NCI-H226 (cell line): ENCODE results near the gene MIOX.

Experiments used
- DNase-seq: peaks from one replicate; pipeline ENCODE4 v3.0.0-alpha.2; 2015

Gene MIOX

DNA sequence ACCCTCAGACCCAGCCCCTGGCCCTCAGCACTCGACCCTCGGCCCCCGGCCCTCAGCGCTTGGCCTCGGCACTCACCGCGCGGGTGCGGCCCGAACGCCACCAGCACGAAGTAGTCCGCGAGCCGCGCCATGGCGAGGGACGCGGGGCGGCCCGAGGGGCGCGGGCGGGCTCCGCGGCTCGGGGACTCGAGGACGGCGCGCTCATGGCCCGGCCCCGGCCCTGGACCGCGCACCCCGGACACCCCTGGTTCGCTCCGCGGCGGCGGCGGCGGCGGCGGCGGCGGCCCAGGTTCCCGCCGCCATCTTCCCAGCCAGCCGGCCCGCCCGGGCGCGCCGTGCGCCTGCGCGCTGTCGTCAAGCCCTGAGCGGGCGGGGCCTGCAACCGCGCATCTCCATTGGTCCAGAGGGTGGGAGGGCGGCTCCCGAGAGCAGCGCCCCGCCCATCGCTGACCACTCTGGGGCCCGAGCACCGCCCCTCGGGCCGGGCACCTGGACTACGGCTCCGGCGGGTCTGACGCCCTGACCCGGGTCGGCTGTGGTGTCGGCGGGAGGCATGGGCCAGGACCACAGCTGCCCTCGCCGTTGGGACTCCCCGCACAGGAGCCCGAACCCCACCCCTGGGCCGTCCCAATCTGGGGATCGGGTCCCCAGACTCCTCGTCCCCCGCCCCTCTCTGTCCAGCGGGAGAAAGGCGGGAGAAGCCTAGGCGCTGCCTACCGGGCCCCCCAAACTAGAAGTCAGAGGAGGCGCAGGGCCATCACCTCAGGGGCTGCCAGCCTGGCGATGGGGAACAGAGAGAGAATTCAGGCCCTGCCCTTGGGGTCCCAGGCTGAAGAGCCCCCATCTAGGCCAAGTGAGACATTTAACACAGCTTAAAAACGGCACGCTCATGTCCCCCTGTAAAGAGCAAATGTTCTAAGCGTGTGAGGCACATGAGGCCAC, 11.7 kb upstream of the MIOX start, which contains the start of gene SBF1:
TSS of gene SBF1 (minus strand) at position 326 of the 942 bp plus-strand sequence. CDS start at position 131, 195 bp downstream.
- DNase-seq = peak; percentile 66

DNA sequence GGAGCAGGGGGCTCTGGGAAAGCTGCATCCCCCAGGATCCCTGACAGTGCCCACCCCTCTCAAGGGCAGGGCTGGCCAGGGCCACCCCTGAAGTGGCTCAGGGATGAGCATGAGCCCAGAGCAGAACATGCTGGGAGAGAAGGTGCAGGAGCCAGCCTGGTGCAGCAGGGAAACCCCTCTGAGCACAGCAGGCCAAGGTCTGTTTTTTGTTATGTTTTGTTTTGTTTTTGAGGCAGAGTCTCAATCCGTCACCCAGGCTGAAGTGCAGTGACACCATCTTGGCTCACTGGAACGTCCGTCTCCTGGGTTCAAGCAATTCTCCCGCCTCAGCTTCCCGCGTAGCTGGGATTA, 11.0 kb upstream of the MIOX start:
- DNase-seq = no peak

DNA sequence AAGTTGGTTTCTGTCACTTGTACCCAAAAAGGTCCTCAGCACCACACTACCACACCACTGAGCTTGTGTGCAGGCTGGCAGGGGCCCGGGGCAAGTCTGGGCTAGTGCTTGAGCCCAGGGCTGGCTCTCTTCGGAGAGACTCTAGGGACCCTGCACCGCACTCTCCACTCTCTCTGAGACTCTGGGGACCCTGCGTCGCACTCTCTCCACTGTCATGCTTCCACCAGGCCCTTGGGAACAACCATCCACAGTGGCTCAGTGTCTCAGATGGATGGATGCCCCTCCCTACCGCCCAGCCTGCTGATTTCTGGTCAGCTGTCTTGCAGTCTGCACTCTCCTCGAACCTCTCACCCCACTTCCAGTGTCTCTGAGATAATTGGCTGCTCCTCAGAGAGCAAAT, 9.8 kb upstream of the MIOX start:
- DNase-seq = no peak

DNA sequence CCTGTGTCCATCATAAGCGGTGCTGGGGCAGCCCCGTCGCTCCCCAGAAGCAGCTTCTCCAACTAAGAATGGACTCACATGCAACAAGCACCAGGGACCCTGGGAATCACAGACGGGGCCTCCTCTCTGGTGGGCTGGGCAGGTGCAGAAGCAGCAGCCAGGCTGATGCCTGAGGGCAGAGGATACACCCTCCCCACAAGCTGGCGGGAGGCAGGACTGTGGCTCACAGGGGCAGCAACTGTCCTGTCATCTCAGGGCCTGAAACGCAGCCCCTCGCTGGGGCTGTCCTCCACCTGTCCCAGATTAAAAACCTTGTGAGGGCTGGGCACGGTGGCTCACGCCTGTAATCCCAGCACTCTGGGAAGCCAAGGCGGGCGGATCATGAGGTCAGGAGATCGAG, 8.7 kb upstream of the MIOX start:
- no peak for DNase-seq

DNA sequence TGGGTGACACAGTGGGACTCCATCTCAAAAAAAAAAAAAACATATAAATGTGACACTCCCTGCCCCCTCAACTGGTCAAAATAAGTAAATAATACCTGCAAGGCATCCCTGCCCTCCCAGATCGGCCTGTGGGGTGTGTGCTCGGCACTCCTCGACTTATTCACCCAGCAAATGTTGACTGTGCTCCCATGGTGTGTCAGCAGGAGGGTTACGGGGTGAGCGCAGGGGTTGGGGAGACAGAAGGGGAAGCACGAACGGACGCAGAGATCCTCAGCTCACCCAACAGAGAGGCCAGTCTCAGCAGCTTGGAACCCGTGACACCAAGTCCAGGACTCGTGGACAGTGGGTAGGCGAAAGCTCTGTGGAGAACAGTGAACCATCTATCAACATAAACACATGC, 6.9 kb upstream of the MIOX start:
- no peak for DNase-seq

DNA sequence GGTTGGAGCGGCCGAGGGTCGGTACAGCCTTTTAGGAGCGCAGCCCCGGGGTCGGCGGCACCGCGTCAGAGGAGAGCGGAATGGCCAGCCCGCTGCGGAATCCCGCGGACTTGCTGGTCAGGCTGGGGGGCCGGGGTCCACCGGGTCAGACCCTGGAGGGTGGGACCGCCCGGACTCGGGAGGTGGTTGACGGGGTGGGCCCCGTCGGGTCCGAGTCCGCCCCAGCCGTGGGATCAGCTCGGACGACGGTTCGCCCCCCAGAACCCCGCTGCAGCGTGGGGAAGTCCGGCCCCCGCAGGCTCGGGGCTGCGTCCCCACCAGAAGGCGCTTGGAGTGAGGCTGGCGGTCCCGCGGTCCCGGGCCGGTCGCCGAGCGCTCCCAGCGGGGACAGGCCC, 5.6 kb upstream of the MIOX start:
- no peak for DNase-seq

DNA sequence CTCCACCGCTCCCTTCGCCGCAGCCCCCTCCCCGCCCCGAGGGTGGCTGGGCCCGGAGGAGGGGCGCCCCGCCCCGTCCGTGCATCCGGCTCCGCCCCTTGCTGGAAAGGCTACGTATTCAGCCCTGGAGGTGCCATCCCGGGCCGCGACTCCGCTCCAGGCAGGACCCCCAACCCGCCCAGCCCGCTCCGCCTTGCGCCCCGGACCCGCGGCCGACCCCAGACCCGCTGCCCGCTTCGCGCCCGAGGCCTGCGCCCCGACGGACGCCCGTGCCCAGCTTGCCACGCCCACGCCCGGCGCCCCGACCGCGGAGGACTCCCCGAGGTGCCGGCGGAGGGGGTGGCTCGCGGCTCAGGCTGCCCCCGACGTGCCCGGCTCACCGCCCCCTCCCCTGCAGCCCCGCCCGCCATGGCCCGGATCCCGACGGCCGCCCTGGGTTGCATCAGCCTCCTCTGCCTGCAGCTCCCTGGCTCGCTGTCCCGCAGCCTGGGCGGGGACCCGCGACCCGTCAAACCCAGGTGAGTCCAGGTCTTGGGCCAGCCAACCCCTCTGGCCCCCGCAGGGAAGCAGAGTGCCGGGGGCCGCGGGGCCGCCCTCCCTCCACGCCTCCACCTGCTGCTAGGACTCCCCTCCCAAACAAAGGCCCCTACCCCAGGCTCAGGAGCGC, 5.1 kb upstream of the MIOX start, which contains the start of gene ADM2:
TSS of gene ADM2 (plus strand) at position 104 of the 667 bp plus-strand sequence. CDS start at position 409, 305 bp downstream.
- no peak for DNase-seq

DNA sequence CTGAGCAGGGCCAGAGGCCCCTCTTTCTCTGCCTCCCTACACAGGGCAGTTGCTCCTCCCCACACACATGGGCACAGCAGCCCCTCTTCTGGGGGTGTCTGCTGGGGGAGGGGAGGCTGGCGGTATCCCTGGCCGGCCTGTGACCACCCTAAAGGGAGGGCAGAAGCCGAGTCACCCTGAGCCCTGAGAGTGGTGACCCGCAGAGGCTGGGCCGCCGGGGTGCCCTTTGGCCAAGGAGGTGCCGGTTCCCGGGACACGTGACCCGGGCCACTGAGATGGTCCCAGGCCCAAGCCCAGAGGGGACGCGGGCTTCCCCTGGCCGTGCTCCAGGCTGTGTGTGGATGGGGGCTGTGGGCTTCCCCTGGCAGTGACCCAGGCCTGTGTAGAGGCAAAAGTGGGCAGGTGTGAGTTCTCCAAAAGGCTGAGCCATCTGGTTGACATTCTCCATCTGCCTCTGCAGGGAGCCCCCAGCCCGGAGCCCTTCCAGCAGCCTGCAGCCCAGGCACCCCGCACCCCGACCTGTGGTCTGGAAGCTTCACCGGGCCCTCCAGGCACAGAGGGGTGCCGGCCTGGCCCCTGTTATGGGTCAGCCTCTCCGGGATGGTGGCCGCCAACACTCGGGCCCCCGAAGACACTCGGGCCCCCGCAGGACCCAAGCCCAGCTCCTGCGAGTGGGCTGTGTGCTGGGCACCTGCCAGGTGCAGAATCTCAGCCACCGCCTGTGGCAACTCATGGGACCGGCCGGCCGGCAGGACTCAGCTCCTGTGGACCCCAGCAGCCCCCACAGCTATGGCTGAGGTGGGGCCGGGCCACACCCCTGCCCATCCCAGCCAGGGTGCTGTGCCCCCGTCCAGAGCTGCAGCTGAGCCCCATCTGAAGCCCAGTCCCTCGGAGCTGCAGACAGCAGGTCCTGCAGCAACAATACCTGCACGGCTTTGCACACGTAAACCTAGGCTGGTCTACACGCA, 4.3 kb upstream of the MIOX start:
- DNase-seq = no peak

DNA sequence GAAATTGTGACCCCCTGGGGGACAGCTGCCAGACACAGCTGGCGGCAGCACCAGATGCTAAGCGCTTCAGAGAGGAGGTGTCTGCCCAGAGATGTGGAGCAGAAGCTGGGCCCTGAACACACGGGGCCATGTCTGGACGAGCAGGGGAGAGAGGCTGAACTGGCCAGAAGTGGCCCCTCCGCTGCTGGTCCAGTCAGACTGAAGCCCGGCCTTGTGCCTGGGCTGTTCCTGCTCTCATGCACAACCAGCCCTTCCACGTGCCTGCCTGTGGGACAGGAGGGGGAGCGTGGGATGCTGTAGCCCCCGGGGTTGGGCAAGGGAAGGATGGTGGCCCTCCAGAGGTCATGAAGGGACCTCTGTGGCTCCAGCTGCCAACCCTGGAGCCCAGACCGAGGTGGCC, 3.6 kb upstream of the MIOX start:
- no peak for DNase-seq

DNA sequence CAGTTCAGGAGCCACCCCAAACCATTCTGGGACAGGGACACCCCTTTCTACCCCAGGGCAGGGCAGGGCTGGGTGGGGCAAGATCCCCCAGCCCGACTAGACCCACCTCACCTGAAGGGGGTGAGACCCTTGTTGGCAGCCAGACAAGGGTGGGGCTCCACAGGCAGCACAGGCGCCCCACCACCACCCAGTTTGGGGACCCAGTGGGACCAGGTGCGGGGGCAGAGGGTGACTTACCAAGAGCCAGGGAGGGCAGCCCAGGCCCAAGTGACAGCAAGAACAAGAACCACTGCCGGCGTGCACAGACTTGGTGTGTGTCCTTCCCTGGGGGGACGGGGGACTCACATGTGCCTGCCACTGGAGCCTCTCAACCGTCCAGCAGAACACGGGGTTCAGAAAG, 3.1 kb upstream of the MIOX start:
- no peak for DNase-seq

DNA sequence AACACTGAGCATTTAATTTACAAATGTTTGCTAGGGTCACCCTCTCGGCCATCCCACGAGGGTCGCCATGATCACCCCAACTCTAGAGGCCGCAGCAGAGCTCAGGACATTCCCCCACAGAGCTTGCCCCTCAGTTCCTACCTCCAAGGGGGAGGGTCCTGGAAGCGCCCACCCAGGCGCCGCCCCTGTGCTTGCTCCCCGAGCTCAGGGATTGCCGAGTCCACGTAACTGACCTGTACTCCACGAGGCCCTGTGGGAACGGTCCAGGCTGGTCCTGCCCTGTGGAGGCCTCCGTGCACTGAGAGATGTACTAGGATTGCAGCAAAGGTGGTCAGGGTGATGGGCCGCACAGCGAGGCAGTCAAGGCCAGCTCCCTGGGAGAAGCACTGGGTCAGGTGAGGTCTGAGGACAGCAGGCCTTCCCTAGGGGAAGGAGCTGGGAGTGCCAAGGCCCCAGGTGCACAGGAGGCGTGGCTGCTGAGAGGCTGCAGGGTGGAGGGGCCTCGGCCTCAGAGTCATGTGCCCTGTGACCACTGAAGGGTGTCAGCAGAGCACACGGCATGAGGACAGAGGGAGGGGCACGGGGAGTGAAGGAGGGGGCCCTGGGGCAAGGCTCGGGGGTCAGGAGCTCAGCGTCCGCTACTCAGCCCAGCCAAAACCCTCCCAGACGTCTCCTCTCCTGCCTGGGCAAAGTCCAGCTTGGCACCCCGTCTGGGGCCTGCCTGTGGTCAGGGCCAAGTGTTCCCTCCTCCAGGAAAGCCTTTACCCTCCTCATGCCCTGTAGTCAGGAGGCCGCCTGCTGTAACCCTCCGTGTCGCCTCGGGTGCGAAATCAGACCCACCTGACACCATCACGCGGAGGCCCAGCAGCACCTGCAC, 2.4 kb upstream of the MIOX start:
- DNase-seq = no peak

DNA sequence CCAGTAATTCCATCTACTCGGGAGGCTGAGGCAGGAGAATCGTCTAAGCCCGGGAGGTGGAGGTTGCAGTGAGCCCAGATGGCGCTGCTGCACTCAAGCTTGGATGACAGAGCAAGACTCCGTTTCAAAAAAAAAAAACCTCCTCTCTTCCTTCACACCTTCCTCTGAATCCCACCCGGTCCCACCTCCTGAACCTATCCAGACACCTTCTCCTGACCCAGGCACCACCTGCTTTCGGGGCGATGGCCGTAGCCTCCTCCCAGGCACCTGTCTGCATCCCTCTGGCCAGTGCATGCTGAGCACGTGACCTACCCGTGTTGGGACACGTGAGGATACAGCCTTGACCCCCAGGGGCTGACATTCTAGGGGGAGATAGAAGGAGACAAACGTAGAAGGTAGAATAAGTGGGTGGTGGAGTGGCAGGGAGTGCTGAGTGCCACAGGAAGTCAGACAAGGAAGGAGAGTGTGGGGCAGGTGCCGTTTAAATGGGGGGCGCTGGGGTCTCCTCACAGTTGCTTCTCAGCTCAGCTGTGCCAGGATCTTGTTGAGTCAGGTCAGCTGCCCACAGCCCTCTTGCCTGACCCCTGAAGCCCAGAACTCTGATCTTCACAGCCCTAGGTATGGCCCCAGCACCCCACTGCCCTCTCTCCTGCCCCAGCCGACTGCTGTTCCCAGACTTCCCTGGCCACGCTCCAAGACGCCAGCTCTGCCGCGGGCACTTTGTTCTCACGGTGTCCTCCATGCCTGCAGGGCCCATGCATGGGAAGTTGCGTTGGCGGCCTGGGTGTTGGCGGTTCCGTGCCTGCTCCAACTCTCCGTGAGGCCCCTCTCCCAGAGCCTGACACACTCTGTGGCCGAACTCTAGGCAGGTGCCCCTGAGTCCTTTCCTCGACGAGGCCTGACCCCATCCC, 1.2 kb upstream of the MIOX start:
- no peak for DNase-seq

DNA sequence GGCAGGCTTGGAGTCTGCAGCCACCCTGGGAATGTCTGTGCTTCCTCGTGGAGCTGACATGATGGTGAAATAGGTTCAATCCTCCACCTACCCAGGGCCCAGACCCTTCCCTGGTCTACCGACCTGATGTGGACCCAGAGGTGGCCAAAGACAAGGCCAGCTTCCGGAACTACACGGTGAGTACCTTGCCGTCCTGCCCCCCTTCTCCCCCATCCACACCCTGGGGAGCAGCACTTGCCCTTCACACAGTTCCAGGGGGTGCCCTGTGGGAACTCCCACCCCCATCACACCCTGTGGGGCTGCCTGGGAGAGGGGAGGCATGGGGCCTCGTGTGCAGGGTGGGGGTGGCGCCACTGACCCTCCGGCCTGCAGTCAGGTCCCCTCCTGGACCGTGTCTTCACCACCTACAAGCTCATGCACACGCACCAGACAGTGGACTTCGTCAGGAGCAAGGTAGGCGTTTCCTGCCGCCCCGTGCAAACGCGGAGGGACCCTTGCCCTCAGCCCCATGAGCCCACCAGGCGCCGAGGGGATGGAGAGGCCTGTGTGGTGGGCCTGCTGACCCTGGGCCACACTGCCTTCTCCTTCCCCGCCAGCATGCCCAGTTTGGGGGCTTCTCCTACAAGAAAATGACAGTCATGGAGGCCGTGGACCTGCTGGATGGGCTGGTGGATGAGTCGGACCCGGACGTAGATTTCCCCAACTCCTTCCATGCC, 789 bp downstream of the MIOX start:
- DNase-seq = no peak

DNA sequence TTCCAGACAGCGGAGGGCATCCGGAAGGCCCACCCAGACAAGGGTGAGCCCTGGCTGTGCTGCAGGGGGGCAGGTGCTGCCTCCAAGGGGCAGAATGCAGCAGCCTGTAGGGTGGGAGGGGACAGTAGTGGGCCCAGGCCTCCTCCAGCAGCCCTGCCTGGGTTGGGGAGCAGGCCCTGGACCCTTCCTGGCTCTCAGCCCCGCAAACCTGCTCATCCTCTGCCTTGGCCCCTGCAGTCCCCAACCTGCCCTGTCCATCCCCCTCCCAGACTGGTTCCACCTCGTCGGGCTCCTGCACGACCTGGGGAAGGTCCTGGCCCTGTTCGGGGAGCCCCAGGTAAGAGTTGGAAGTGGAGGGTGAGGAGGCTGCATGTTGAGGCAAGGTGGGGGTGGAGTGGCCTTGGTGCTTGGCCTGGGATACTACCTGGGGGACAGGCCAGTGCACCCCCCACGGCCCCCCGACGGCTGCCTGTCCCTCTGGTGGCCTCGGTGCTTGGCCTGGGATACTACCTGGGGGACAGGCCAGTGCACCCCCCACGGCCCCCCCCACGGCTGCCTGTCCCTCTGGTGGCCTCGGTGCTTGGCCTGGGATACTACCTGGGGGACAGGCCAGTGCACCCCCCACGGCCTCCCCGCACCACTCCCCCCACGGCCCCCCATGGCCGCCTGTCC, 1.5 kb downstream of the MIOX start:
- DNase-seq = no peak

DNA sequence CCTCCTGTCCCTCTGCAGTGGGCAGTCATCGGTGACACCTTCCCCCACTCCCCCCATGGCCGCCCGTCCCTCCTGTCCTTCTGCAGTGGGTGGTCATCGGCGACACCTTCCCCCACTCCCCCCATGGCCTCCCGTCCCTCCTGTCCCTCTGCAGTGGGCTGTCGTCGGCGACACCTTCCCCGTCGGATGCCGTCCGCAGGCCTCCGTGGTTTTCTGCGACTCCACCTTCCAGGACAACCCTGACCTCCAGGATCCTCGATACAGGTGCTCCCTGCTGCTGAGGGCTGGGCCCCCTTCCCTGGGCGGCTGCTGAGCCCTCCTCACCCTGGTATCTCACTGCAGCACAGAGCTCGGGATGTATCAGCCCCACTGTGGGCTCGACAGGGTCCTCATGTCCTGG, 2.2 kb downstream of the MIOX start:
- DNase-seq = no peak

DNA sequence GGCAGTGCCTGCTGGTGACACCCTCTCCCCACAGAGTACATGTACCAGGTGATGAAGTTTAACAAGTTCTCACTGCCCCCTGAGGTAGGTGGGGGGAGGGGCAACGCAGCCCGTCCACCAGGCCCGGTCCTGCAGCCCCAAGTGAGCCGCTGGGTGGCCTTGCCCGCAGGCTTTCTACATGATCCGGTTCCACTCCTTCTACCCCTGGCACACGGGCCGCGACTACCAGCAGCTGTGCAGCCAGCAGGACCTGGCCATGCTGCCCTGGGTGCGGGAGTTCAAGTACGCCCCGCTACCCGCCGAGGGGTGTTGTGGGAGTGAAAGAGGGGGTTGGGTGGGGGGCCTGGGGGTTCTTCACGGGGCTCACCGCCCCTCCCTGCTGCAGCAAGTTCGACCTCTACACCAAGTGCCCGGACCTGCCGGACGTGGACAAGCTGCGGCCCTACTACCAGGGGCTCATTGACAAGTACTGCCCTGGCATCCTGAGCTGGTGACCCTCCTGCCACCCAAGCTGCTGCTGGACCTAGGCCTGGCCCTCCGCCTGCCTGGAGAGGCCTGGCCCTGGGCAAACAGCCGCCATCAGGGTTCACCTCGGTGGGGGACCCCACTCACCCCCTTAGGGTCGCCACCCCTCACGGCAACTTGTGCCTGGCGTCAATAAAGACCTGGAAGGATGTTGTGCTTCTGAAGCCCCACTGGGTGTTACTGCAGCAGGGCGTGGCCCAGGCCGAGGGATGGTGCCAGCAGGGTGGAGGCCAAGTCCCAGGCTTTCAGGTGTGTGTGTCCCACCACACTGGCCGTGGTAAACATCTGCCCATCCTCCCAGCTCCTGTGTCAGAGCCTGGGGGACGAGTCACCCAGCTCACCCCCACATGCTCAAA, 2.9 kb downstream of the MIOX start:
- DNase-seq = no peak

DNA sequence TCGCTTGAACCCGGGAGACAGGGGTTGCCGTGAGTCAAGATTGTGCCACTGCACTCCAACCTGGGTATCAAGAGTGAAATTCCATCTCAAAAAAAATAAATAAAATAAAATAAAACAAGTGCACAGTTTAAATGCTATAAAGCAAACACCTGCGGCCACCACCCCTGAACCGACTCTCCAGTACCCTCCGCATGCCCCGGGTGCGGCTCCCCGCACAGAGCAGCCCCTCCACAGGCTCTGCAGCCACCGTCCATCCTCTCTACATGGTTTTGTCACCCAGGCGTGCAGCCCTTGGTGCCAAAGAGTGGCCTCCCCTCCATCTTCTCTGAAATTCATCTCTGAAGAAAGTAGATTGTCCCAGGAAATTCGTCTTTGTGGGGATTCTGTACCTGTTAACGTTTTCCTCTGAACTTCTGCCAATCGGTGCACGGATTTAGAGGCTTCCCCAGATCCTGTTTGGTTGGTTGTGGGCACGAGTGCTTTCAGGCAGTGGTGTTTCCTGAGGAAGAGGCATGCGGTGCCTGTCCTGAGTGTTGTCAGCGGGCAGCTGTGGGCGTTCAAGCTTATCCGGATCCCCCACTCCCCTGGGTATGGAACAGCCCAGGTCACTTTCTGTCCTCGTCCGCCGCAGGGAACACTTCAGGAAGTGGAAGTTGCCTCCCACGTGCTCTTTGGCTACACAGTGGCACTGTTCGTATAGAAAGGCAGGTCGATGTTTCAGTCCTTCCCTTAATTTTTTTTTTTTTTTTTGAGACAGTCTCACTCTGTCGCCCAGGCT, 4.1 kb downstream of the MIOX start:
- no peak for DNase-seq

DNA sequence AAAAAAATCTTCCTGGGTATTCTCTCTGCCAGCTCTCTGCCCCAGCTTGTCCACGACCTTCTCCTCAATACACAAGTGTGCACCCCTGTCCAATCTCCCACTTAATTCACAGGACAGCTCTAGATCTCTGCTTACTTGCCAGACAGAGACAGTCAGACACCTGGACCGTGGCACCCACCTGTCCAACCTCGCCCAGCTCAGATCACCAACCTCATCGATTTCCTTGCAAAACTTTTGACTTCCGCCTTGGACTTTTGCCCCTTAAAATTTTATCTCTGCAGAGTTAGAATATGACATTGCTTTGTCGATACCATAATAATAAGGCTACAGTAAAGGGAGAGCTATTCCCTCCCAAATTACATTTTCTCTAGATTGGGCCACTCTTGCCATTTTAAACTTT, 10.4 kb downstream of the MIOX start:
- DNase-seq = no peak
